Measurements from ENCODE around the gene SOBP. TPM values are rescaled to one million over a fixed set of nuclear protein-coding genes. Genes with fewer than 3 reads are reported as not detected.
"Not testable (repeated sequence)": the region's sequence is repeated elsewhere in the genome, so short reads cannot be mapped to it uniquely, and the experiment has no call there.

The SOBP gene
- total RNA-seq (2014; rRNA removed; shearing (Covaris generic)), result 1.6 and 2.7 TPM in 2 replicates

GRCh38 chr6:107489636-107490565 lies at the start of gene SOBP:
Gene SOBP, plus strand, starts transcription at chr6:107490117. Its CDS starts 500 bp downstream, at chr6:107490617.
- peak; percentile 33 for DNase-seq (ENCODE audit: low read depth)

- no peak for DNase-seq (ENCODE audit: low read depth)
These were observed 49.0 kb upstream of the SOBP start for GRCh38 chr6:107440936-107441335.

GRCh38 chr6:107441682-107442081 lies 48.2 kb upstream of the SOBP start:
- DNase-seq (ENCODE audit: low read depth), result no peak

GRCh38 chr6:107442938-107443607 lies 46.8 kb upstream of the SOBP start:
- DNase-seq (ENCODE audit: low read depth), result peak; percentile 11

GRCh38 chr6:107443608-107444267 lies 46.2 kb upstream of the SOBP start:
- DNase-seq (ENCODE audit: low read depth), result peak; percentile 65

- DNase-seq (ENCODE audit: low read depth), result peak; percentile 14
These were observed 45.6 kb upstream of the SOBP start for GRCh38 chr6:107444277-107444676.

- no peak for DNase-seq (ENCODE audit: low read depth)
These were observed 42.2 kb upstream of the SOBP start for GRCh38 chr6:107447663-107448216.

GRCh38 chr6:107448776-107449175 lies 41.1 kb upstream of the SOBP start:
- DNase-seq (ENCODE audit: low read depth), result no peak

- DNase-seq (ENCODE audit: low read depth), result peak; percentile 42
These were observed 31.1 kb upstream of the SOBP start for GRCh38 chr6:107458672-107459282.

- peak; percentile 99 for DNase-seq (ENCODE audit: low read depth)
These were observed 30.4 kb upstream of the SOBP start, which contains the start of gene PDSS2 for GRCh38 chr6:107459283-107460082. Gene PDSS2, minus strand, starts transcription at chr6:107459564. Its CDS starts 279 bp downstream, at chr6:107459285.

- no peak for DNase-seq (ENCODE audit: low read depth)
These were observed 29.8 kb upstream of the SOBP start for GRCh38 chr6:107460083-107460631.

GRCh38 chr6:107466062-107466461 lies 23.9 kb upstream of the SOBP start:
- no peak for DNase-seq (ENCODE audit: low read depth)

- DNase-seq (ENCODE audit: low read depth), result no peak
These were observed 19.6 kb upstream of the SOBP start for GRCh38 chr6:107470364-107470763.

GRCh38 chr6:107473660-107474059 lies 16.3 kb upstream of the SOBP start:
- DNase-seq (ENCODE audit: low read depth), result no peak

GRCh38 chr6:107475360-107475759 lies 14.6 kb upstream of the SOBP start:
- not testable (repeated sequence) for DNase-seq (ENCODE audit: low read depth)

- not testable (repeated sequence) for DNase-seq (ENCODE audit: low read depth)
These were observed 14.1 kb upstream of the SOBP start for GRCh38 chr6:107475826-107476225.

- no peak for DNase-seq (ENCODE audit: low read depth)
These were observed 10.7 kb upstream of the SOBP start for GRCh38 chr6:107479089-107479690.

- no peak for DNase-seq (ENCODE audit: low read depth)
These were observed 4.8 kb upstream of the SOBP start for GRCh38 chr6:107485157-107485556.

- no peak for DNase-seq (ENCODE audit: low read depth)
These were observed 1.6 kb upstream of the SOBP start for GRCh38 chr6:107488174-107488874.
